ENCODE measurements around the gene GUCD1. TPM values are rescaled to one million over a fixed set of nuclear protein-coding genes. Genes with fewer than 3 reads are reported as not detected.

Gene GUCD1
- total and polyA plus RNA-seq, 2 of the 13 experiments (the other 11 are each of a cell fraction or from before 2014, with no cell fraction given), result 128 to 245 TPM

- TF ChIP-seq, protein P1, sequence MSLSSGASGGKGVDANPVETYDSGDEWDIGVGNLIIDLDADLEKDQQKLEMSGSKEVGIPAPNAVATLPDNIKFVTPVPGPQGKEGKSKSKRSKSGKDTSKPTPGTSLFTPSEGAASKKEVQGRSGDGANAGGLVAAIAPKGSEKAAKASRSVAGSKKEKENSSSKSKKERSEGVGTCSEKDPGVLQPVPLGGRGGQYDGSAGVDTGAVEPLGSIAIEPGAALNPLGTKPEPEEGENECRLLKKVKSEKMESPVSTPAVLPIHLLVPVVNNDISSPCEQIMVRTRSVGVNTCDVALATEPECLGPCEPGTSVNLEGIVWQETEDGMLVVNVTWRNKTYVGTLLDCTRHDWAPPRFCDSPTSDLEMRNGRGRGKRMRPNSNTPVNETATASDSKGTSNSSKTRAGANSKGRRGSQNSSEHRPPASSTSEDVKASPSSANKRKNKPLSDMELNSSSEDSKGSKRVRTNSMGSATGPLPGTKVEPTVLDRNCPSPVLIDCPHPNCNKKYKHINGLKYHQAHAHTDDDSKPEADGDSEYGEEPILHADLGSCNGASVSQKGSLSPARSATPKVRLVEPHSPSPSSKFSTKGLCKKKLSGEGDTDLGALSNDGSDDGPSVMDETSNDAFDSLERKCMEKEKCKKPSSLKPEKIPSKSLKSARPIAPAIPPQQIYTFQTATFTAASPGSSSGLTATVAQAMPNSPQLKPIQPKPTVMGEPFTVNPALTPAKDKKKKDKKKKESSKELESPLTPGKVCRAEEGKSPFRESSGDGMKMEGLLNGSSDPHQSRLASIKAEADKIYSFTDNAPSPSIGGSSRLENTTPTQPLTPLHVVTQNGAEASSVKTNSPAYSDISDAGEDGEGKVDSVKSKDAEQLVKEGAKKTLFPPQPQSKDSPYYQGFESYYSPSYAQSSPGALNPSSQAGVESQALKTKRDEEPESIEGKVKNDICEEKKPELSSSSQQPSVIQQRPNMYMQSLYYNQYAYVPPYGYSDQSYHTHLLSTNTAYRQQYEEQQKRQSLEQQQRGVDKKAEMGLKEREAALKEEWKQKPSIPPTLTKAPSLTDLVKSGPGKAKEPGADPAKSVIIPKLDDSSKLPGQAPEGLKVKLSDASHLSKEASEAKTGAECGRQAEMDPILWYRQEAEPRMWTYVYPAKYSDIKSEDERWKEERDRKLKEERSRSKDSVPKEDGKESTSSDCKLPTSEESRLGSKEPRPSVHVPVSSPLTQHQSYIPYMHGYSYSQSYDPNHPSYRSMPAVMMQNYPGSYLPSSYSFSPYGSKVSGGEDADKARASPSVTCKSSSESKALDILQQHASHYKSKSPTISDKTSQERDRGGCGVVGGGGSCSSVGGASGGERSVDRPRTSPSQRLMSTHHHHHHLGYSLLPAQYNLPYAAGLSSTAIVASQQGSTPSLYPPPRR (CRISPR knock-in tag; IDR thresholded peaks at IDR 0.05; ENCODE audit: borderline replicate concordance), result 0 out of 2 replicates have a peak, but pooled peaks have one; percentile 42
- TF ChIP-seq ZNF350 (CRISPR knock-in tag; IDR thresholded peaks at IDR 0.05; ENCODE audit: borderline replicate concordance, low read depth), result peak; percentile 19; the same call in 1 of the 2 replicates
- no peak for TF ChIP-seq SNAPC2 (CRISPR knock-in tag; IDR thresholded peaks at IDR 0.05)
- TF ChIP-seq ZNF180 (CRISPR knock-in tag; IDR thresholded peaks at IDR 0.05; ENCODE audit: borderline replicate concordance, low read depth), result no peak
- no peak for TF ChIP-seq ZNF274 (CRISPR knock-in tag; IDR thresholded peaks at IDR 0.05)
- peak; percentile 15; the same call in 1 of the 2 replicates for TF ChIP-seq FOXK1 (CRISPR knock-in tag; IDR thresholded peaks at IDR 0.05; ENCODE audit: borderline replicate concordance, low read depth)
- peak; percentile 75; the same call in 1 of the 2 replicates for TF ChIP-seq ZNF710 (CRISPR knock-in tag; IDR thresholded peaks at IDR 0.05; ENCODE audit: borderline replicate concordance)
- no peak for TF ChIP-seq CHD2 (IDR thresholded peaks at IDR 0.05; ENCODE audit: low read depth, low read length)
- TF ChIP-seq BHLHE40 (IDR thresholded peaks at IDR 0.05; ENCODE audit: low read length), result no peak
- TF ChIP-seq, protein P2, sequence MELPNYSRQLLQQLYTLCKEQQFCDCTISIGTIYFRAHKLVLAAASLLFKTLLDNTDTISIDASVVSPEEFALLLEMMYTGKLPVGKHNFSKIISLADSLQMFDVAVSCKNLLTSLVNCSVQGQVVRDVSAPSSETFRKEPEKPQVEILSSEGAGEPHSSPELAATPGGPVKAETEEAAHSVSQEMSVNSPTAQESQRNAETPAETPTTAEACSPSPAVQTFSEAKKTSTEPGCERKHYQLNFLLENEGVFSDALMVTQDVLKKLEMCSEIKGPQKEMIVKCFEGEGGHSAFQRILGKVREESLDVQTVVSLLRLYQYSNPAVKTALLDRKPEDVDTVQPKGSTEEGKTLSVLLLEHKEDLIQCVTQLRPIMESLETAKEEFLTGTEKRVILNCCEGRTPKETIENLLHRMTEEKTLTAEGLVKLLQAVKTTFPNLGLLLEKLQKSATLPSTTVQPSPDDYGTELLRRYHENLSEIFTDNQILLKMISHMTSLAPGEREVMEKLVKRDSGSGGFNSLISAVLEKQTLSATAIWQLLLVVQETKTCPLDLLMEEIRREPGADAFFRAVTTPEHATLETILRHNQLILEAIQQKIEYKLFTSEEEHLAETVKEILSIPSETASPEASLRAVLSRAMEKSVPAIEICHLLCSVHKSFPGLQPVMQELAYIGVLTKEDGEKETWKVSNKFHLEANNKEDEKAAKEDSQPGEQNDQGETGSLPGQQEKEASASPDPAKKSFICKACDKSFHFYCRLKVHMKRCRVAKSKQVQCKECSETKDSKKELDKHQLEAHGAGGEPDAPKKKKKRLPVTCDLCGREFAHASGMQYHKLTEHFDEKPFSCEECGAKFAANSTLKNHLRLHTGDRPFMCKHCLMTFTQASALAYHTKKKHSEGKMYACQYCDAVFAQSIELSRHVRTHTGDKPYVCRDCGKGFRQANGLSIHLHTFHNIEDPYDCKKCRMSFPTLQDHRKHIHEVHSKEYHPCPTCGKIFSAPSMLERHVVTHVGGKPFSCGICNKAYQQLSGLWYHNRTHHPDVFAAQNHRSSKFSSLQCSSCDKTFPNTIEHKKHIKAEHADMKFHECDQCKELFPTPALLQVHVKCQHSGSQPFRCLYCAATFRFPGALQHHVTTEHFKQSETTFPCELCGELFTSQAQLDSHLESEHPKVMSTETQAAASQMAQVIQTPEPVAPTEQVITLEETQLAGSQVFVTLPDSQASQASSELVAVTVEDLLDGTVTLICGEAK (IDR thresholded peaks at IDR 0.05), result no peak
- TF ChIP-seq, protein P2 (CRISPR knock-in tag; IDR thresholded peaks at IDR 0.05), result no peak
These were observed at the start of gene GUCD1 (continued) for GRCh38 chr22:24554313-24555164.
